ENCODE measurements around the gene TBL1Y.
"Not testable (repeated sequence)": the region's sequence is repeated elsewhere in the genome, so short reads cannot be mapped to it uniquely, and the experiment has no call there.

- TF ChIP-seq, protein P1, sequence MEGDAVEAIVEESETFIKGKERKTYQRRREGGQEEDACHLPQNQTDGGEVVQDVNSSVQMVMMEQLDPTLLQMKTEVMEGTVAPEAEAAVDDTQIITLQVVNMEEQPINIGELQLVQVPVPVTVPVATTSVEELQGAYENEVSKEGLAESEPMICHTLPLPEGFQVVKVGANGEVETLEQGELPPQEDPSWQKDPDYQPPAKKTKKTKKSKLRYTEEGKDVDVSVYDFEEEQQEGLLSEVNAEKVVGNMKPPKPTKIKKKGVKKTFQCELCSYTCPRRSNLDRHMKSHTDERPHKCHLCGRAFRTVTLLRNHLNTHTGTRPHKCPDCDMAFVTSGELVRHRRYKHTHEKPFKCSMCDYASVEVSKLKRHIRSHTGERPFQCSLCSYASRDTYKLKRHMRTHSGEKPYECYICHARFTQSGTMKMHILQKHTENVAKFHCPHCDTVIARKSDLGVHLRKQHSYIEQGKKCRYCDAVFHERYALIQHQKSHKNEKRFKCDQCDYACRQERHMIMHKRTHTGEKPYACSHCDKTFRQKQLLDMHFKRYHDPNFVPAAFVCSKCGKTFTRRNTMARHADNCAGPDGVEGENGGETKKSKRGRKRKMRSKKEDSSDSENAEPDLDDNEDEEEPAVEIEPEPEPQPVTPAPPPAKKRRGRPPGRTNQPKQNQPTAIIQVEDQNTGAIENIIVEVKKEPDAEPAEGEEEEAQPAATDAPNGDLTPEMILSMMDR (IDR thresholded peaks at IDR 0.05; ENCODE audit: insufficient read depth, low read depth, low read length) = not testable (repeated sequence)
- TF ChIP-seq EZH2 (IDR thresholded peaks at IDR 0.05; ENCODE audit: insufficient read depth, low read length) = not testable (repeated sequence)
Measured at GRCh38 chrY:6902116-6902515, 8.4 kb upstream of the TBL1Y start.

All from astrocyte (in vitro differentiated cells and primary cell).